MM.1S (cell line): ENCODE data around the gene MEGF6.

Source experiments
- DNase-seq: peaks from one replicate; pipeline ENCODE4 v3.0.0-alpha.2; 2015
- H2AFZ ChIP-seq: fragments of 300-600 bp; sonication (generic); 2 replicates; pipeline ENCODE4 v1.6.0; 2016; ENCODE audit warnings: antibody characterized with exemption, low read length
- H3F3A ChIP-seq: fragments of 300-600 bp; sonication (generic); 2 replicates; pipeline ENCODE4 v1.6.1; 2016; ENCODE audit warnings: mild to moderate bottlenecking, antibody characterized with exemption, low read length, moderate library complexity, mixed read lengths; ENCODE audit not compliant: insufficient read depth
- H3K27ac ChIP-seq: fragments of 300-600 bp; sonication (generic); 2 replicates; pipeline ENCODE4 v1.5.1; 2016; ENCODE audit warnings: mild to moderate bottlenecking, low read length
- H3K27me3 ChIP-seq: fragments of 300-600 bp; sonication (generic); replicated peaks from 2 replicates; pipeline ENCODE4 v1.6.0; 2016; ENCODE audit warnings: low read length; ENCODE audit not compliant: insufficient read depth
- H3K36me3 ChIP-seq: fragments of 300-600 bp; sonication (generic); replicated peaks from 2 replicates; pipeline ENCODE4 v1.6.1; 2016; ENCODE audit warnings: mild to moderate bottlenecking, low read length, mixed read lengths; ENCODE audit not compliant: insufficient read depth
- H3K4me1 ChIP-seq: fragments of 300-600 bp; sonication (generic); 2 replicates; pipeline ENCODE4 v1.6.1; 2016; ENCODE audit warnings: low read length, mixed read lengths
- H3K4me2 ChIP-seq: fragments of 300-600 bp; sonication (generic); 2 replicates; pipeline ENCODE4 v1.6.0; 2016; ENCODE audit warnings: low read depth, low read length
- H3K4me3 ChIP-seq: fragments of 300-600 bp; sonication (generic); 2 replicates; pipeline ENCODE4 v1.5.1; 2016; ENCODE audit warnings: low read length, mixed read lengths
- H3K79me2 ChIP-seq: fragments of 300-600 bp; sonication (generic); 2 replicates; pipeline ENCODE4 v1.6.1; 2016; ENCODE audit warnings: mixed run types, low read length, mixed read lengths
- H3K9ac ChIP-seq: fragments of 300-600 bp; sonication (generic); 2 replicates; pipeline ENCODE4 v1.6.1; 2016; ENCODE audit warnings: low read length, mixed read lengths
- H3K9me2 ChIP-seq: fragments of 300-600 bp; sonication (generic); replicated peaks from 2 replicates; pipeline ENCODE4 v1.6.1; 2016; ENCODE audit warnings: mild to moderate bottlenecking, low read length, mixed read lengths; ENCODE audit not compliant: insufficient read depth
- H3K9me3 ChIP-seq: fragments of 300-600 bp; sonication (generic); replicated peaks from 2 replicates; pipeline ENCODE4 v1.6.1; 2016; ENCODE audit warnings: mild to moderate bottlenecking, low read length, mixed read lengths; ENCODE audit not compliant: insufficient read depth
- H4K20me1 ChIP-seq: fragments of 300-600 bp; sonication (generic); 2 replicates; pipeline ENCODE4 v1.6.1; 2016; ENCODE audit warnings: mild to moderate bottlenecking, low read length, moderate library complexity, mixed read lengths; ENCODE audit not compliant: insufficient read depth
- CTCF ChIP-seq: fragments of 300-600 bp; sonication (generic); IDR thresholded peaks from 2 replicates; pipeline ENCODE4 v1.5.1; 2016; ENCODE audit warnings: antibody characterized with exemption, low read length, mixed read lengths
- EZH2 ChIP-seq: fragments of 300-600 bp; sonication (generic); optimal IDR thresholded peaks from 2 replicates; pipeline ENCODE3; 2017; ENCODE audit warnings: low read depth, mild to moderate bottlenecking, antibody characterized with exemption, low read length, mixed read lengths
- EZH2phosphoT487 ChIP-seq: fragments of 300-600 bp; sonication (generic); IDR thresholded peaks from 2 replicates; pipeline ENCODE4 v1.6.1; 2018; ENCODE audit warnings: antibody characterized with exemption, low read length

MEGF6 gene

GRCh38 chr1:3444736-3445135 lies 166.6 kb downstream of the MEGF6 start:
- H3K4me2 ChIP-seq, result no peak overlapping the region

DNA sequence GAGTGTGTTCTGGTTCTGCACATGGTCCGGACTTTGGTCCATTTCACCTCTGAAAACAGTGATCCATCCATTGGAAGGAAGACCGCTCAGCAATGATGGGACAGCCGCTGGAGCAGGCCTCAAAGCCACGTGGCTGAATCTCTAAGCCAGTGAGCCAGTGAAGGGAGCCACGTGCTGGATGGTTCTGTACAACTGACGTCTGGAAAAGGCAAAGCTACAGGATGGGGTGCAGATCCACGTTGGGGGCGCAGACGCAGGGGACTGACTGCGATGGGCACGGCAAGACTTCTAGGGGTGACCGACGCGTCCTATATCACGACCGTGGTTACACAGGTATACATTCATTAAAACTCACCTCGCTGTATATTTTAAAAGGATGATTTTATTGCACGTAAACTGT lies 167.0 kb downstream of the MEGF6 start:
- Histone ChIP-seq H3K4me1 (no peaks in the 10 kb centered on the region), H3K27ac (no peak overlapping the region), H2AFZ (no peak overlapping the region), H3K9me2 (no peaks in the 10 kb centered on the region), H3K9me3 (no peaks in the 10 kb centered on the region), H3K4me3 (no peak overlapping the region), H4K20me1 (no peaks in the 10 kb centered on the region), H3K79me2 (no peaks in the 10 kb centered on the region), H3F3A (no peaks in the 10 kb centered on the region), H3K9ac (no peak overlapping the region), H3K36me3 (no peaks in the 10 kb centered on the region), H3K4me2 (no peak overlapping the region), H3K27me3 (peaks cover 95% of the 10 kb centered on the region)
- DNase-seq, result no peak
- TF ChIP-seq EZH2 (no peak), EZH2phosphoT487 (no peak), CTCF (no peak)

More at GRCh38 chr1:3444736-3445135, 166.6 kb downstream of the MEGF6 start:
- no peaks in the 10 kb centered on the region for H3K4me1 ChIP-seq
- DNase-seq, result no peak
- no peak overlapping the region for H2AFZ ChIP-seq
- H3K79me2 ChIP-seq, result no peaks in the 10 kb centered on the region
- no peak for TF ChIP-seq EZH2phosphoT487
- no peak for TF ChIP-seq CTCF
- TF ChIP-seq EZH2, result no peak
- no peaks in the 10 kb centered on the region for H3K36me3 ChIP-seq
- peaks cover 96% of the 10 kb centered on the region for H3K27me3 ChIP-seq
- H3K4me3 ChIP-seq, result no peak overlapping the region
- H3F3A ChIP-seq, result no peaks in the 10 kb centered on the region
- H4K20me1 ChIP-seq, result no peaks in the 10 kb centered on the region
- H3K27ac ChIP-seq, result no peak overlapping the region
- no peaks in the 10 kb centered on the region for H3K9me2 ChIP-seq
- no peaks in the 10 kb centered on the region for H3K9me3 ChIP-seq
- no peak overlapping the region for H3K9ac ChIP-seq

DNA sequence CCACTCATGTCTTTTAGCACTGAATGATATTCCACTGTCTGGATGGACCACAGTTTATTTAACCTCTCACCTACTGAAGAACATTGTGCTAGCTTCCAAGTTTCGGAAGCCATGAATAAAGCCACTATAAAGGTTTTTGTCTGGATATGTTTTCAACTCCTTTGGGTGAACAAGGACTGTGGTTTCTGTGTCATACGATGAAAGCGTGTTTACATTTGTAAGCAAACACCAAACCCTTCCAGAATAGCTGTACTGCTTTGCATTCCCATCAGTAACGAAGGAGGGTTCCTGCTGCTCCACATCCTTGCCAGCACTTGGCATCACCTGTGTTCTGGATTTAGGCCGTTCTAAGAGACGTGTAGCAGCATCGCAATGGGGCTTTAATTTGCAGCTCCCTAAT lies 167.5 kb downstream of the MEGF6 start:
- H3K36me3 ChIP-seq, result no peaks in the 10 kb centered on the region
- H3F3A ChIP-seq, result no peaks in the 10 kb centered on the region
- H2AFZ ChIP-seq, result no peak overlapping the region
- no peak overlapping the region for H3K4me3 ChIP-seq
- no peak overlapping the region for H3K4me2 ChIP-seq
- no peaks in the 10 kb centered on the region for H3K79me2 ChIP-seq
- no peak for DNase-seq
- H3K27ac ChIP-seq, result no peak overlapping the region
- no peaks in the 10 kb centered on the region for H3K4me1 ChIP-seq
- peaks cover 94% of the 10 kb centered on the region for H3K27me3 ChIP-seq
- H3K9ac ChIP-seq, result no peak overlapping the region
- no peaks in the 10 kb centered on the region for H3K9me2 ChIP-seq
- TF ChIP-seq EZH2phosphoT487 (no peak), EZH2 (no peak), CTCF (no peak)
- no peaks in the 10 kb centered on the region for H3K9me3 ChIP-seq
- H4K20me1 ChIP-seq, result no peaks in the 10 kb centered on the region
